Neural cell (in vitro differentiated cells): ENCODE data around the gene TUB.

Experiments used
- EZH2 ChIP-seq: fragments of 200-600, 300-800 bp; shearing (Covaris generic), sonication (generic); IDR thresholded peaks from 2 replicates; pipeline ENCODE4 v1.6.1; 2014; ENCODE audit warnings: antibody characterized with exemption, low read length, borderline replicate concordance, mild to moderate bottlenecking; ENCODE audit not compliant: insufficient read depth, poor library complexity, severe bottlenecking
- POLR2AphosphoS5 ChIP-seq: IDR thresholded peaks from 2 replicates; pipeline ENCODE4 v1.6.1; 2012
- REST ChIP-seq: IDR thresholded peaks from 2 replicates; pipeline ENCODE4 v1.6.1; 2012; ENCODE audit warnings: borderline replicate concordance
- TAF1 ChIP-seq: IDR thresholded peaks from 2 replicates; pipeline ENCODE4 v1.6.1; 2012; ENCODE audit warnings: low read depth
- TF ChIP-seq, protein P1 (sequence below): fragments of 450-650 bp; IDR thresholded peaks from 2 replicates; pipeline ENCODE4 v1.5.1; 2014; ENCODE audit warnings: antibody characterized with exemption, mild to moderate bottlenecking, moderate library complexity; ENCODE audit not compliant: poor library complexity, severe bottlenecking

GRCh38 chr11:8087185-8087584 lies 6.2 kb downstream of the TUB start:
- TF ChIP-seq, protein P1, sequence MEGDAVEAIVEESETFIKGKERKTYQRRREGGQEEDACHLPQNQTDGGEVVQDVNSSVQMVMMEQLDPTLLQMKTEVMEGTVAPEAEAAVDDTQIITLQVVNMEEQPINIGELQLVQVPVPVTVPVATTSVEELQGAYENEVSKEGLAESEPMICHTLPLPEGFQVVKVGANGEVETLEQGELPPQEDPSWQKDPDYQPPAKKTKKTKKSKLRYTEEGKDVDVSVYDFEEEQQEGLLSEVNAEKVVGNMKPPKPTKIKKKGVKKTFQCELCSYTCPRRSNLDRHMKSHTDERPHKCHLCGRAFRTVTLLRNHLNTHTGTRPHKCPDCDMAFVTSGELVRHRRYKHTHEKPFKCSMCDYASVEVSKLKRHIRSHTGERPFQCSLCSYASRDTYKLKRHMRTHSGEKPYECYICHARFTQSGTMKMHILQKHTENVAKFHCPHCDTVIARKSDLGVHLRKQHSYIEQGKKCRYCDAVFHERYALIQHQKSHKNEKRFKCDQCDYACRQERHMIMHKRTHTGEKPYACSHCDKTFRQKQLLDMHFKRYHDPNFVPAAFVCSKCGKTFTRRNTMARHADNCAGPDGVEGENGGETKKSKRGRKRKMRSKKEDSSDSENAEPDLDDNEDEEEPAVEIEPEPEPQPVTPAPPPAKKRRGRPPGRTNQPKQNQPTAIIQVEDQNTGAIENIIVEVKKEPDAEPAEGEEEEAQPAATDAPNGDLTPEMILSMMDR = no peak
- TF ChIP-seq POLR2AphosphoS5 (no peak), EZH2 (no peak), REST (no peak), TAF1 (no peak)
